Gastroesophageal sphincter (tissue), 3 donors: ENCODE results near the gene ATP9B.

Experiments
- CTCF ChIP-seq, 4 experiments: fragments of 200-600 bp in 2 of 4; fragments of 450-650 bp in 2 of 4; sonication (generic) in 1 of 4; IDR thresholded peaks; one replicate each; pipeline ENCODE4 v1.5.1; 2017 to 2019; ENCODE audit warnings: antibody characterized with exemption in 4 of 4, mild to moderate bottlenecking in 2 of 4, moderate library complexity in 2 of 4
- EP300 ChIP-seq: sonication (generic); formaldehyde crosslinking; IDR thresholded peaks from one replicate; pipeline ENCODE4 v1.6.1; 2017; ENCODE audit warnings: antibody characterized with exemption, mild to moderate bottlenecking
- POLR2A ChIP-seq, 2 donors: fragments of 450-650 bp; IDR thresholded peaks; one replicate each; pipeline ENCODE4 v1.6.1; 2017; ENCODE audit warnings: antibody characterized with exemption in 2 of 2, mild to moderate bottlenecking in 2 of 2, moderate library complexity in 1 of 2

- no peak for TF ChIP-seq CTCF (IDR thresholded peaks at IDR 0.05)
- no peak for TF ChIP-seq EP300
- TF ChIP-seq POLR2A (IDR thresholded peaks at IDR 0.05), result no peak
Observed at GRCh38 chr18:79397830-79398761, 328.9 kb downstream of the ATP9B start.
